ENCODE measurements around the gene VTI1B.
A peak's percentile ranks its signal among the peaks of the same experiment; 100 is the strongest.

Gene VTI1B

DNA sequence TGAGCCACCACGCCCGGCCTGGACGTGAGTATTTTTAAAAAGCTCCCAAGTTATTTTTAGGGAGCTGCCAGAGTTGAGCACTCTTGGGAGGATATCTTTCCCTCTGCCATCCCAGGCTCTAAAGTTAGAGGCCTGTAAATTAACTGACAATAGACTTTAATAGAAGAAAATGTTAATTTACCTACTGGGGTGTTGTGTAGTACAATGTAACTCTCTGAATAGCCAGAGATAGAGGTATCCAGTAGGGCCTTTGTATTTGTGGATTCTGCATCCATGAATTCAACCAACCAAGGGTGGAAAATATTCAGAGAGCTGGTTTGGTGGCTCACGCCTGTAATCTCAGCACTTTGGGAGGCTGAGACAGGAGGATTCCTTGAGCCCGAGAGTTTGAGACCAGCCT, 66.8 kb downstream of the VTI1B start:
- TF ChIP-seq CTCF (conservative IDR thresholded peaks at IDR 0.05) (no peak), ZFX (IDR thresholded peaks at IDR 0.05) (no peak)
- H3K27ac ChIP-seq = no peak overlapping the region

DNA sequence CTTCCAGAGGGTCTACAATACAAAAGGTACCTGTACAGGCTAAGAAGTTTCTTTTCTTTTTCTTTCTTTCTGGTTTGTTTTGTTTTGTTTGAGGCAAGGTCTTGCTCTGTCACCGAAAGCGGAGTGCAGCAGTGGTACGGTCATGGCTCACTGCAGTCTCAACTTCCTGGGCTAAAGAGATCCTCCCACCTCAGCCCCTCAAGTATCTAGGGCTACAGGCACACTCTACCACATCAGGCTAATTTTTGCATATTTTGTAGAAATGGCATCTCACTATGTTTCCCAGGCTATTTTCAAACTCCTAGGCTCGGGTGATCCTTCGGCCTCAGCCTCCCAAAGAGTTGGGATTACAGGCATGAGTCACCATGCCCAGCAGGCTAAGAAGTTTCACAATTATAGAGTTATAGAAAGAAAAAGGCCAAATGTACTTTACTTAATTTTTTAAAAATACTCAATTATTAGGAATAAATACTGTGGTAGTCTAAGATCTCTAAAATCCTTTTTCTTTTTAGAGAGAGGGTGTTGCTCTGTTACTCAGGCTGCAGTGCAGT, 71.4 kb downstream of the VTI1B start:
- TF ChIP-seq ZFX (IDR thresholded peaks at IDR 0.05) (no peak), CTCF (conservative IDR thresholded peaks at IDR 0.05) (no peak)
- H3K27ac ChIP-seq = no peak overlapping the region

DNA sequence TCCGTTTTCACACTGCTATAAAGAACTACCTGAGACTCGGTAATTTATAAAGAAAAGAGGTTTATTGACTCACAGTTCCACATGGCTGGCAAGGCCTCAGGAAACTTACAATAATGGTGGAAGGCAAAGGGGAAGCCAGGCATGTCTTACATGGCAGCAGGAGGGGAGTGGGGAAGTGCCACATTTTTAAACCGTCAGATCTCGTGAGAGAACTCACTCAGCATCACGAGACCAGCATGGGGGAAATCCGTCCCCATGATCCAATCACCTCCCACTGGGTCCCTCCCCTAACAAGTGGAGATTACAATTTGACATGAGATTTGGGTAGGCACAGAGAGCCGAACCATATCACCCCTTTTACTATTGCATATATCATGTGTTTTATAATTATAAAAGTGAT, 72.4 kb downstream of the VTI1B start:
- TF ChIP-seq ZFX (IDR thresholded peaks at IDR 0.05) (no peak), CTCF (conservative IDR thresholded peaks at IDR 0.05) (no peak)
- H3K27ac ChIP-seq = no peak overlapping the region

- H3K27ac ChIP-seq = peak overlapping the region; percentile 83
Observed at GRCh38 chr14:67600562-67600974, 73.9 kb downstream of the VTI1B start.

- H3K27ac ChIP-seq = peak within 1 kb of the TSS; percentile 83
- peak; percentile 85 for TF ChIP-seq CTCF (conservative IDR thresholded peaks at IDR 0.05)
- peak; percentile 68 for TF ChIP-seq ZFX (IDR thresholded peaks at IDR 0.05)
Observed at GRCh38 chr14:67599698-67600561, 74.5 kb downstream of the VTI1B start, which contains the start of gene PIGH. PIGH (minus strand) TSS chr14:67600268; CDS start chr14:67600203, 65 bp downstream.

All from C4-2B (cell line).